ENCODE data around the gene SLIT1. TPM values are rescaled to one million over a fixed set of nuclear protein-coding genes. Genes with fewer than 3 reads are reported as not detected.

Gene SLIT1
- total RNA-seq, 1 donor from 2014 or later: 0.23 TPM

DNA sequence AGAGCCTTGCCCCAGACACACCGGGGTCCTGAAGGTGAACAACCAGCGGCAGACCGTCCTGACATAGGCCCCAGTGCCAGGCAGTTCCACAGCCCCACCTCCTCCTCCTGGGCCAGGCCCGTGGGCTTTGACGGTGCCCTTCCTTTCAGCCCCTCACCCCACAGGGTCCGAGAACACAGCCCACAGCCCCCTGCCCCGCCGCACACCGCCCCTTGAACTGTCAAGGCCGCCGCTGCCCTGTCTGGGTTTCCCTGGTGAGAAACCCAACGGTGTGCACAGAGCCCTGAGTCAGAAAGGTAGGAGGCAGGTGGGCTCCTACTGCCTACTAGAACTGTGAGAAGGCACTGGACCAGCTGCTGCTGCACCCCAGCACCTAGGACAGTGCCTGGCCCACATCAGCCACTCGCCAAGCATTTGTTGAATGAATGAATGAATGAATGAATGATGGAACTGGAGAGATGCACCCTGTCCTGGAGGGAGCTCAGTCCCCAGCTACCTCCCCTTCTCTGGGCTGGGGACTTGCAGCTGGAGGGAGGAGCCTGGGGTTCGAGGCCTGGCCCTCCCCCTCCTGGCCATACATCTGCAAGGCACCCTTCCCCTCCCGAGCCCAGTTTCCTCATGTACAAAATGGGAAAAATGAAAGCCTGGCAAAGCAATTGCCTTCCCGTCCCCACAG lies 117.9 kb downstream of the SLIT1 start:
- Mint-ChIP-seq H3K27ac (ENCODE audit: unreplicated experiment) (no peak overlapping the region), H3K27me3 (ENCODE audit: low read depth, unreplicated experiment) (peaks cover 52% of the 10 kb centered on the region), H3K9me3 (ENCODE audit: unreplicated experiment) (peaks cover 14% of the 10 kb centered on the region), H3K4me1 (ENCODE audit: low read depth, unreplicated experiment) (peaks cover 8% of the 10 kb centered on the region), H3K36me3 (ENCODE audit: low read depth, unreplicated experiment) (peaks cover 2% of the 10 kb centered on the region), H3K4me3 (ENCODE audit: unreplicated experiment) (no peak overlapping the region)
- FAIRE-seq: no peak
- Histone ChIP-seq H3K4me3 (ENCODE audit: insufficient read depth, low read depth, low read length) (no peak overlapping the region), H3K36me3 (ENCODE audit: insufficient read depth, low read length) (no peaks in the 10 kb centered on the region), H3K9me3 (ENCODE audit: insufficient read depth, low read depth, low read length) (peaks cover 7% of the 10 kb centered on the region), H3K27me3 (ENCODE audit: insufficient read depth, low read length) (peaks cover 34% of the 10 kb centered on the region), H4K20me1 (ENCODE audit: insufficient read depth, low read length) (no peaks in the 10 kb centered on the region), H2AFZ (ENCODE audit: low read depth, low read length) (no peak overlapping the region), H3K4me1 (ENCODE audit: insufficient read depth, low read length) (no peaks in the 10 kb centered on the region), H3K4me2 (ENCODE audit: low read length) (no peak overlapping the region), H3K79me2 (ENCODE audit: insufficient read depth, low read length) (no peaks in the 10 kb centered on the region), H3K9ac (ENCODE audit: low read length) (no peak overlapping the region), H3K27ac (ENCODE audit: low read depth, low read length) (no peak overlapping the region)
- no peak for TF ChIP-seq EZH2 (IDR thresholded peaks at IDR 0.05; ENCODE audit: insufficient read depth, low read length)
- TF ChIP-seq, protein P1, sequence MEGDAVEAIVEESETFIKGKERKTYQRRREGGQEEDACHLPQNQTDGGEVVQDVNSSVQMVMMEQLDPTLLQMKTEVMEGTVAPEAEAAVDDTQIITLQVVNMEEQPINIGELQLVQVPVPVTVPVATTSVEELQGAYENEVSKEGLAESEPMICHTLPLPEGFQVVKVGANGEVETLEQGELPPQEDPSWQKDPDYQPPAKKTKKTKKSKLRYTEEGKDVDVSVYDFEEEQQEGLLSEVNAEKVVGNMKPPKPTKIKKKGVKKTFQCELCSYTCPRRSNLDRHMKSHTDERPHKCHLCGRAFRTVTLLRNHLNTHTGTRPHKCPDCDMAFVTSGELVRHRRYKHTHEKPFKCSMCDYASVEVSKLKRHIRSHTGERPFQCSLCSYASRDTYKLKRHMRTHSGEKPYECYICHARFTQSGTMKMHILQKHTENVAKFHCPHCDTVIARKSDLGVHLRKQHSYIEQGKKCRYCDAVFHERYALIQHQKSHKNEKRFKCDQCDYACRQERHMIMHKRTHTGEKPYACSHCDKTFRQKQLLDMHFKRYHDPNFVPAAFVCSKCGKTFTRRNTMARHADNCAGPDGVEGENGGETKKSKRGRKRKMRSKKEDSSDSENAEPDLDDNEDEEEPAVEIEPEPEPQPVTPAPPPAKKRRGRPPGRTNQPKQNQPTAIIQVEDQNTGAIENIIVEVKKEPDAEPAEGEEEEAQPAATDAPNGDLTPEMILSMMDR (IDR thresholded peaks at IDR 0.05; ENCODE audit: insufficient read depth, low read depth, low read length): no peak
- DNase-seq (ENCODE audit: low read depth): no peak

DNA sequence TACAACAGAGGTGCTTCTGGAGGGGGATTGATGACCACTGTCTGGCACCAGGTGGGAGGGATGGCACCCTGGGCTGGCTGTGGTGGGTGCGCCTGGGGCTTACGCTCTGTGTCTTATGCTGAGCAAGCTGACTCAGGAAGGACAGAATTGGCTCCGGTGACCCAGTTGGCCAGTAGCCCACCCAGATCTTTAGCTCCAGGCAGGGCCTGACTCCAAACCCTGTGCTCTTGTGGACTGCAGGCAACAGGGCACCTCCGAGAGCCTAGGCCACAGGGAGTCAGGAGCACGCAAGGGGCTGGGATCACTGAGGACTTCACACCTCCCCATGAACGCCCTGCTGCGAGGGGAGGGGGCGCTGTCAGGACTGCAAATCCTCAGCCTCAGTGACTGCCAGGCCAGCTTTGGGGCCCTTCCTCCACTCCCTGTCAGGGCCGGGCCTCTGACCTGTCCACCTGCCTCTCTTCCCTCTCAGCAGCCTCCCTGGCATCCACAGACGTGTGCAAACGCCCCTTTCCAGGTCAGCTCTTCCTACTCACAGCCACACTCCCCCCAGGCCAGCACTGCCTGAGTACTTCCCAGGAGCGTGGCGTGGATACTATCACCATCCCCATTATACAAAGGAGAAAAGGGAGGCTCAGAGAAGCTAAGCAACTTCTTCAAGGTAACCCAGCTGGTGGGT lies 118.7 kb downstream of the SLIT1 start:
- Histone ChIP-seq H4K20me1 (ENCODE audit: insufficient read depth, low read length) (no peaks in the 10 kb centered on the region), H3K4me1 (ENCODE audit: insufficient read depth, low read length) (no peaks in the 10 kb centered on the region), H3K27me3 (ENCODE audit: insufficient read depth, low read length) (peaks cover 28% of the 10 kb centered on the region), H3K4me3 (ENCODE audit: insufficient read depth, low read depth, low read length) (no peak overlapping the region), H3K9me3 (ENCODE audit: insufficient read depth, low read depth, low read length) (peaks cover 7% of the 10 kb centered on the region), H3K36me3 (ENCODE audit: insufficient read depth, low read length) (no peaks in the 10 kb centered on the region), H3K27ac (ENCODE audit: low read depth, low read length) (no peak overlapping the region), H3K9ac (ENCODE audit: low read length) (no peak overlapping the region), H2AFZ (ENCODE audit: low read depth, low read length) (no peak overlapping the region), H3K4me2 (ENCODE audit: low read length) (no peak overlapping the region), H3K79me2 (ENCODE audit: insufficient read depth, low read length) (no peaks in the 10 kb centered on the region)
- peaks cover 2% of the 10 kb centered on the region for H3K36me3 Mint-ChIP-seq (ENCODE audit: low read depth, unreplicated experiment)
- H3K27ac Mint-ChIP-seq (ENCODE audit: unreplicated experiment): no peak overlapping the region
- FAIRE-seq (no peak), DNase-seq (ENCODE audit: low read depth) (no peak)
- no peak for TF ChIP-seq EZH2 (IDR thresholded peaks at IDR 0.05; ENCODE audit: insufficient read depth, low read length)
- TF ChIP-seq, protein P1 (IDR thresholded peaks at IDR 0.05; ENCODE audit: insufficient read depth, low read depth, low read length): no peak
- no peak overlapping the region for H3K4me3 Mint-ChIP-seq (ENCODE audit: unreplicated experiment)
- peaks cover 55% of the 10 kb centered on the region for H3K27me3 Mint-ChIP-seq (ENCODE audit: low read depth, unreplicated experiment)
- peaks cover 8% of the 10 kb centered on the region for H3K4me1 Mint-ChIP-seq (ENCODE audit: low read depth, unreplicated experiment)
- peaks cover 14% of the 10 kb centered on the region for H3K9me3 Mint-ChIP-seq (ENCODE audit: unreplicated experiment)
